ENCODE results near the gene WWC2.
"Not testable (repeated sequence)": the region's sequence is repeated elsewhere in the genome, so short reads cannot be mapped to it uniquely, and the experiment has no call there.

Gene WWC2

GRCh38 chr4:183304538-183304937 lies 205.5 kb downstream of the WWC2 start:
- no peak for DNase-seq

GRCh38 chr4:183306811-183307210 lies 207.8 kb downstream of the WWC2 start:
- no peak for DNase-seq

GRCh38 chr4:183312841-183313240 lies 213.8 kb downstream of the WWC2 start:
- no peak for DNase-seq

GRCh38 chr4:183314336-183314735 lies 215.3 kb downstream of the WWC2 start:
- no peak for DNase-seq

GRCh38 chr4:183314806-183315205 lies 215.7 kb downstream of the WWC2 start:
- no peak for DNase-seq

- no peak for DNase-seq
Measured at GRCh38 chr4:183318656-183319055, 219.6 kb downstream of the WWC2 start.

GRCh38 chr4:183320211-183321059 lies 221.4 kb downstream of the WWC2 start, which contains the start of gene CLDN22:
CLDN22 (minus strand) TSS chr4:183320276; CDS start chr4:183320218, 58 bp downstream.
- no peak for DNase-seq

GRCh38 chr4:183321079-183321478 lies 222.0 kb downstream of the WWC2 start:
- peak; percentile 55 for DNase-seq

GRCh38 chr4:183321516-183321915 lies 222.5 kb downstream of the WWC2 start:
- DNase-seq = no peak

GRCh38 chr4:183322326-183322725 lies 223.3 kb downstream of the WWC2 start, which contains the start of gene CLDN24:
CLDN24 (minus strand) TSS chr4:183322426; CDS start chr4:183322426, 0 bp downstream.
- DNase-seq = no peak

- DNase-seq = no peak
Measured at GRCh38 chr4:183323295-183323694, 224.2 kb downstream of the WWC2 start.

GRCh38 chr4:183324056-183324455 lies 225.0 kb downstream of the WWC2 start:
- not testable (repeated sequence) for DNase-seq

GRCh38 chr4:183324619-183325018 lies 225.6 kb downstream of the WWC2 start:
- no peak for DNase-seq

- DNase-seq = not testable (repeated sequence)
Measured at GRCh38 chr4:183326387-183326786, 227.3 kb downstream of the WWC2 start.

GRCh38 chr4:183326853-183327252 lies 227.8 kb downstream of the WWC2 start:
- no peak for DNase-seq

GRCh38 chr4:183327827-183328226 lies 228.8 kb downstream of the WWC2 start:
- DNase-seq = no peak

GRCh38 chr4:183328832-183329231 lies 229.8 kb downstream of the WWC2 start:
- no peak for DNase-seq

- no peak for DNase-seq
Measured at GRCh38 chr4:183329244-183329643, 230.2 kb downstream of the WWC2 start.

GRCh38 chr4:183329954-183330742 lies 231.1 kb downstream of the WWC2 start:
- no peak for DNase-seq

- no peak for DNase-seq
Measured at GRCh38 chr4:183330841-183331240, 231.8 kb downstream of the WWC2 start.

GRCh38 chr4:183332447-183332846 lies 233.4 kb downstream of the WWC2 start:
- DNase-seq = no peak

GRCh38 chr4:183333202-183333601 lies 234.1 kb downstream of the WWC2 start:
- DNase-seq = no peak

- no peak for DNase-seq
Measured at GRCh38 chr4:183333983-183334382, 234.9 kb downstream of the WWC2 start.
